Astrocyte (in vitro differentiated cells and primary cell): Measurements from ENCODE around the gene NOXO1.

Experiments used
- CTCF ChIP-seq: IDR thresholded peaks from 2 replicates; pipeline ENCODE4 v1.5.1; 2011; ENCODE audit warnings: low read depth, mild to moderate bottlenecking, inconsistent platforms, low read length, moderate library complexity; ENCODE audit not compliant: insufficient read depth
- EZH2 ChIP-seq: IDR thresholded peaks from 2 replicates; pipeline ENCODE4 v1.6.1; 2012; ENCODE audit warnings: mild to moderate bottlenecking, low read length, inconsistent platforms; ENCODE audit not compliant: insufficient read depth

GRCh38 chr16:2003231-2003826 lies 22.1 kb upstream of the NOXO1 start:
- TF ChIP-seq CTCF = no peak
- TF ChIP-seq EZH2 = no peak
